MM.1S (cell line): ENCODE data around the gene GSTCD.

Experiments used
- DNase-seq: peaks from one replicate; pipeline ENCODE4 v3.0.0-alpha.2; 2015
- H2AFZ ChIP-seq: fragments of 300-600 bp; sonication (generic); 2 replicates; pipeline ENCODE4 v1.6.0; 2016; ENCODE audit warnings: antibody characterized with exemption, low read length
- H3F3A ChIP-seq: fragments of 300-600 bp; sonication (generic); 2 replicates; pipeline ENCODE4 v1.6.1; 2016; ENCODE audit warnings: mild to moderate bottlenecking, antibody characterized with exemption, low read length, moderate library complexity, mixed read lengths; ENCODE audit not compliant: insufficient read depth
- H3K27ac ChIP-seq: fragments of 300-600 bp; sonication (generic); 2 replicates; pipeline ENCODE4 v1.5.1; 2016; ENCODE audit warnings: mild to moderate bottlenecking, low read length
- H3K27me3 ChIP-seq: fragments of 300-600 bp; sonication (generic); replicated peaks from 2 replicates; pipeline ENCODE4 v1.6.0; 2016; ENCODE audit warnings: low read length; ENCODE audit not compliant: insufficient read depth
- H3K36me3 ChIP-seq: fragments of 300-600 bp; sonication (generic); replicated peaks from 2 replicates; pipeline ENCODE4 v1.6.1; 2016; ENCODE audit warnings: mild to moderate bottlenecking, low read length, mixed read lengths; ENCODE audit not compliant: insufficient read depth
- H3K4me1 ChIP-seq: fragments of 300-600 bp; sonication (generic); 2 replicates; pipeline ENCODE4 v1.6.1; 2016; ENCODE audit warnings: low read length, mixed read lengths
- H3K4me2 ChIP-seq: fragments of 300-600 bp; sonication (generic); 2 replicates; pipeline ENCODE4 v1.6.0; 2016; ENCODE audit warnings: low read depth, low read length
- H3K4me3 ChIP-seq: fragments of 300-600 bp; sonication (generic); 2 replicates; pipeline ENCODE4 v1.5.1; 2016; ENCODE audit warnings: low read length, mixed read lengths
- H3K79me2 ChIP-seq: fragments of 300-600 bp; sonication (generic); 2 replicates; pipeline ENCODE4 v1.6.1; 2016; ENCODE audit warnings: mixed run types, low read length, mixed read lengths
- H3K9ac ChIP-seq: fragments of 300-600 bp; sonication (generic); 2 replicates; pipeline ENCODE4 v1.6.1; 2016; ENCODE audit warnings: low read length, mixed read lengths
- H3K9me2 ChIP-seq: fragments of 300-600 bp; sonication (generic); replicated peaks from 2 replicates; pipeline ENCODE4 v1.6.1; 2016; ENCODE audit warnings: mild to moderate bottlenecking, low read length, mixed read lengths; ENCODE audit not compliant: insufficient read depth
- H3K9me3 ChIP-seq: fragments of 300-600 bp; sonication (generic); replicated peaks from 2 replicates; pipeline ENCODE4 v1.6.1; 2016; ENCODE audit warnings: mild to moderate bottlenecking, low read length, mixed read lengths; ENCODE audit not compliant: insufficient read depth
- H4K20me1 ChIP-seq: fragments of 300-600 bp; sonication (generic); 2 replicates; pipeline ENCODE4 v1.6.1; 2016; ENCODE audit warnings: mild to moderate bottlenecking, low read length, moderate library complexity, mixed read lengths; ENCODE audit not compliant: insufficient read depth
- CTCF ChIP-seq: fragments of 300-600 bp; sonication (generic); IDR thresholded peaks from 2 replicates; pipeline ENCODE4 v1.5.1; 2016; ENCODE audit warnings: antibody characterized with exemption, low read length, mixed read lengths
- EZH2 ChIP-seq: fragments of 300-600 bp; sonication (generic); optimal IDR thresholded peaks from 2 replicates; pipeline ENCODE3; 2017; ENCODE audit warnings: low read depth, mild to moderate bottlenecking, antibody characterized with exemption, low read length, mixed read lengths
- EZH2phosphoT487 ChIP-seq: fragments of 300-600 bp; sonication (generic); IDR thresholded peaks from 2 replicates; pipeline ENCODE4 v1.6.1; 2018; ENCODE audit warnings: antibody characterized with exemption, low read length

Gene GSTCD

GRCh38 chr4:105714071-105714521, 5.5 kb downstream of the GSTCD start:
- Histone ChIP-seq H2AFZ (peak overlapping the region; percentile 35), H4K20me1 (no peaks in the 10 kb centered on the region), H3F3A (peaks cover 14% of the 10 kb centered on the region), H3K4me3 (peak overlapping the region; percentile 57), H3K36me3 (no peaks in the 10 kb centered on the region), H3K9ac (peak overlapping the region; percentile 39; the same call in 1 of the 2 replicates), H3K9me3 (no peaks in the 10 kb centered on the region), H3K4me1 (peaks cover 7% of the 10 kb centered on the region; the same call in 1 of the 2 replicates), H3K79me2 (peaks cover 36% of the 10 kb centered on the region), H3K9me2 (no peaks in the 10 kb centered on the region), H3K27me3 (no peaks in the 10 kb centered on the region), H3K27ac (peak overlapping the region; percentile 43; the same call in 1 of the 2 replicates), H3K4me2 (peak overlapping the region; percentile 87)
- TF ChIP-seq EZH2 (no peak), EZH2phosphoT487 (no peak), CTCF (no peak)
- peak; percentile 50 for DNase-seq

- no peak overlapping the region for H3K27ac ChIP-seq
- peak overlapping the region; percentile 32; the same call in 1 of the 2 replicates for H3K9ac ChIP-seq
- no peaks in the 10 kb centered on the region for H4K20me1 ChIP-seq
- no peak for DNase-seq
- peaks cover 14% of the 10 kb centered on the region for H3F3A ChIP-seq
- no peaks in the 10 kb centered on the region for H3K9me2 ChIP-seq
- TF ChIP-seq EZH2phosphoT487 (no peak), CTCF (no peak), EZH2 (no peak)
- H3K36me3 ChIP-seq: no peaks in the 10 kb centered on the region
- H2AFZ ChIP-seq: 0 out of 2 replicates have a peak overlapping the region, but pooled peaks have one; percentile 36
- H3K4me2 ChIP-seq: peak overlapping the region; percentile 70; the same call in 1 of the 2 replicates
- peaks cover 3% of the 10 kb centered on the region; the same call in 1 of the 2 replicates for H3K4me1 ChIP-seq
- no peaks in the 10 kb centered on the region for H3K27me3 ChIP-seq
- peak overlapping the region; percentile 28 for H3K4me3 ChIP-seq
- H3K9me3 ChIP-seq: no peaks in the 10 kb centered on the region
- peaks cover 28% of the 10 kb centered on the region for H3K79me2 ChIP-seq
Observed at GRCh38 chr4:105714932-105715331, 6.3 kb downstream of the GSTCD start.

- Histone ChIP-seq H3K9ac (no peak overlapping the region), H3K27me3 (no peaks in the 10 kb centered on the region), H3K27ac (no peak overlapping the region), H3K4me1 (0 out of 2 replicates have a peak, but pooled peaks cover 3% of the 10 kb centered on the region), H2AFZ (no peak overlapping the region), H3K9me2 (no peaks in the 10 kb centered on the region), H3K9me3 (no peaks in the 10 kb centered on the region), H3K79me2 (peaks cover 19% of the 10 kb centered on the region), H3F3A (peaks cover 14% of the 10 kb centered on the region), H3K36me3 (no peaks in the 10 kb centered on the region), H4K20me1 (no peaks in the 10 kb centered on the region), H3K4me2 (no peak overlapping the region), H3K4me3 (no peak overlapping the region)
- DNase-seq: peak; percentile 41
- TF ChIP-seq CTCF: peak; percentile 59
- no peak for TF ChIP-seq EZH2phosphoT487
- TF ChIP-seq EZH2: no peak
Observed at GRCh38 chr4:105715692-105716278, 7.2 kb downstream of the GSTCD start.
